ENCODE results near the gene IRF1. TPM values are rescaled to one million over a fixed set of nuclear protein-coding genes. Genes with fewer than 3 reads are reported as not detected.

The IRF1 gene
- total and polyA plus RNA-seq, 2 of the 8 experiments (the other 6 are each of a cell fraction or from before 2014, with no cell fraction given), result 4.0 to 8.5 TPM

DNA sequence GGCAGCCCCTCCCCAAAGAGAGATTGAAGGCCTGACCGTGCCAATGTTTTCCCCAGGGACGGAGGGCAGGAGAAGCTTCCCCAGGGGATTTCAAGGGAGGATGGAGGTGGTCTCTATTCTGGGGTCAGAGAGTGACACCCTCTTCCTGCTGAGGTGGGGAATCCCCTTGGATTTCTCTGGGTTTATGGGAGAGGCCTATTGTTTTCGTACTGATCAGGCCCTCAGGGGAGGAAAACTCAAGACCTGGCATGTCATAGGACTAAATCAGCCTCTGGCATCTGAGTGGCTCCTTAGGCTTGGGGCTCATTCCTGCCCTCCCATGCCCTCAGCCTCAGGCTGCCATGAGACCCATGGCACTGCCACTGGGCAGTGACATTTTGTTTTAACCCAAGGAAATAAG lies 44.6 kb downstream of the IRF1 start (continued):
- TF ChIP-seq SRF (IDR thresholded peaks at IDR 0.05; ENCODE audit: low read depth, low read length), result no peak
- TF ChIP-seq YY1 (IDR thresholded peaks at IDR 0.05; ENCODE audit: low read depth, low read length), result no peak
- TF ChIP-seq HDAC6 (IDR thresholded peaks at IDR 0.05; ENCODE audit: low read depth, low read length), result no peak
- TF ChIP-seq POLR2A (IDR thresholded peaks at IDR 0.05; ENCODE audit: control extremely low read depth in 1 of 2, low read depth in 2 of 2, low read length in 2 of 2), result no peak
- TF ChIP-seq CEBPB (IDR thresholded peaks at IDR 0.05; ENCODE audit: low read depth, low read length), result no peak
- no peak for TF ChIP-seq JUN (IDR thresholded peaks at IDR 0.05; ENCODE audit: low read depth, low read length)
- no peak for TF ChIP-seq JUND (IDR thresholded peaks at IDR 0.05; ENCODE audit: low read length)
- TF ChIP-seq FOSL1 (IDR thresholded peaks at IDR 0.05; ENCODE audit: insufficient read depth, low read depth, low read length), result no peak
- no peak for TF ChIP-seq SP1 (IDR thresholded peaks at IDR 0.05; ENCODE audit: low read depth, low read length)
- no peak for TF ChIP-seq BCL11A (IDR thresholded peaks at IDR 0.05; ENCODE audit: low read depth in 2 of 2, low read length in 2 of 2)
- no peak for TF ChIP-seq BRCA1 (IDR thresholded peaks at IDR 0.05; ENCODE audit: low read depth, low read length)

Measured in H1 (cell line).